Measurements from ENCODE around the gene KIAA0319L.

DNA sequence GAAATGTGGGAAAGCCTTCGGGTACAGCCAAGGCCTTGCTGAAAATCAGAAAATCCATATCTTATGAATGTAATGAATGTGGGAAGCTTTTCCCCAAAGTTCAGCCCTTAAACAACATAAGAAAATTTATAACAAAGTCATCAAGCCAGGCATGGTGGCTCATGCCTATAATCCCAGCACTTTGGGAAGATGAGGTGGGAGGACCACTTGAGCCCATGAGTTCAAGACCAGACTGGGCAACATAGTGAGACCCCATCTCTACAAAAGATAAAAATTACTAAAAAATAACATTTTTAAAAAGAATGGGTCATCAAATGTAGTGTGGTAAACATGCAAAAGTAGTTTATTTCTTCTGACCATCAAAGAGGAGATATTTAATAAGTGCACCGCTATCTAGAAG, 45.9 kb downstream of the KIAA0319L start:
- TF ChIP-seq POLR2AphosphoS5 (IDR thresholded peaks at IDR 0.05): no peak
- TF ChIP-seq POLR2A (IDR thresholded peaks at IDR 0.05): no peak

Measured in sigmoid colon (tissue), 4 donors.